ENCODE data around the gene RBM6. TPM values are rescaled to one million over a fixed set of nuclear protein-coding genes. Genes with fewer than 3 reads are reported as not detected.
"Not testable (repeated sequence)": the region's sequence is repeated elsewhere in the genome, so short reads cannot be mapped to it uniquely, and the experiment has no call there.

RBM6 gene
- polyA plus RNA-seq, 12 donors = 53.3 to 148 (median 76.8) TPM; not detected in 1

DNA sequence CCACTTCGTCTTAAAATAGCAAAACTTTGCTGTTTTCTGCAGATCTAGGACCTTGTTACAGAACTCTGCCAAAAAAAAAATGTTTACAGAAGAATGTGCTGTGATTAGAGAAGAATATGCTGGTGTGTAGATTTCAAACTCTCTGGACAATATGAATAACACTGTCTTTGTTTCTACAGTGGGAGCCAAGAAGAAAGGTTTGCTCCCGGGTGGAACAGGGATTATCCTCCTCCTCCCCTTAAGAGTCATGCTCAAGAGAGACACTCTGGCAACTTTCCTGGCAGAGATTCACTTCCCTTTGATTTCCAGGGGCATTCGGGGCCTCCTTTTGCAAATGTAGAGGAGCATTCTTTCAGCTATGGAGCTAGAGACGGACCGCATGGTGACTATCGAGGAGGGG is 27.3 kb downstream of the RBM6 start:
- no peak for DNase-seq

DNA sequence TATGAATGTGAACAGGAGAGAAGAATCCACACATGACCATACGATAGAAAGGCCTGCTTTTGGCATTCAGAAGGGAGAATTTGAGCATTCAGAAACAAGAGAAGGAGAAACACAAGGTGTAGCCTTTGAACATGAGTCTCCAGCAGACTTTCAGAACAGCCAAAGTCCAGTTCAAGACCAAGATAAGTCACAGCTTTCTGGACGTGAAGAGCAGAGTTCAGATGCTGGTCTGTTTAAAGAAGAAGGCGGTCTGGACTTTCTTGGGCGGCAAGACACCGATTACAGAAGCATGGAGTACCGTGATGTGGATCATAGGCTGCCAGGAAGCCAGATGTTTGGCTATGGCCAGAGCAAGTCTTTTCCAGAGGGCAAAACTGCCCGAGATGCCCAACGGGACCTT is 28.4 kb downstream of the RBM6 start:
- DNase-seq = no peak

DNA sequence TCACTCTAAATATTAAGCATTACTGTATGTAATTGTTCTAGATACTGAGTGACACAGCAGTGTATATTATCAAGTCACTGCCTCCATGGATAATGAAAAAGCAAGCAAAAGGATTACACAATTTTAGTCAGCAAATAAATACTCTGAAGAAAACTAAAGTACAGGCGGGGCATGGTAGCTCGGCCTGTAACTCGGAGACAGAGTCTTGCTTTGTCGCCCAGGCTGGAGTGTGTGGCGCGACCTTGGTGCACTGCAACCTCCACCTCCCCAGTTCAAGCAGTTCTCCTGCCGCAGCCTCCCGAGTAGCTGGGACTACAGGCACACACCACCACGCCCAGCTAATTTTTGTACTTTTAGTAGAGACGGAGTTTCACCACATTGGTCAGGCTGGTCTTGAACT is 32.7 kb downstream of the RBM6 start:
- no peak for DNase-seq

DNA sequence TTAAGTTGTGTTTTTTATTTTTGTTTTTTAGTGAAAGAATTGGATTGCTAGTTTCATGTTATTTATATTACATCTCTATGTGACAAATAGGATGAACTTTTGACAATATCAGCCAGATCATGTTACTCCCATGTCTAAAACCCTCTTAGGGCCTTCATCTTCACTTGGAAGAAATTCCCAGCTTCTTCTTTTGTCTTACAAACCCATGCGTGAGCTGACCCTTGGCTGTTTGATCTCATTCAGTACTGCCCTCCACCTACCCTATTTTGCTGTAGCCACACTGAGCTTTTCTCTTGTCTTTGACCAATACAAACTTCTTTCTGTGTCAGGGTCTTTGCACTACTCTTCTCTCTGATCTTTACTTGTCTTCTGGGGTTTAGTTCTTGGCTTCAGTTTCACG is 37.0 kb downstream of the RBM6 start:
- no peak for DNase-seq

DNA sequence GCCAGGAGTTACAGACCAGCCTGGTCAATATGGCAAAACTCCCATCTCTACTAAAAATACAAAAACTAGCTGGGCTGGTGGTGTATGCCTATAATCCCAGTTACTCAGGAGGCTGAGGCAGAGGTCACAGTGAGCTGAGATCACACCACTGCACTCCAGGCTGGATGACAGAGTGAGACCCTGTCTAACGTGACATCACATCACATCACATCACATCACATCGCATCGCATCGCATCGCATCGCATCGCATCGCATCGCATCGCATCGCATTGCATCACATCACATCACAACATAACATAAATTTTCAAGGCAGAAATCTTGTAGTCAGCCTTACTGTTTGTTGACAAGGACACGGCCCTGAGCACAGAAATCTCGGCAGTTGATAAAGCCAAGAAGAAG is 44.4 kb downstream of the RBM6 start:
- DNase-seq = no peak

DNA sequence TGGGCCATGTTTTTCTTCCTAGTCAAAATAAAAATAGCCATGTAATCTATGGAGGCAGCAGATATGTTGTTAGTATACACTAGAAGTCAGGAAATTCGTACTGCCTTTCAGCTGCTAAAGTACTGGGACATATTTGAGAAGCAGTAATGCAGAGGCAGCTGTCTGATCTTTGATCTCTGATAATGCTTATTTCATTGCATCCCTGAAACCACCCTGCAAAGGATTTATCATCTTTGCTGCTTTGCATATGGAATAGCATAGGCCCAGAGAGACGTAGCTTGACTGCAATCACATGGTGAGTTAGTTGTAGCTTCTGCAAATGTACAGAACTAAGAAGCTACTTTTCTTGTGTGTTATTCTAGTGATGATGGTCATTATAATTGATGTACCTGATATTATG is 52.4 kb downstream of the RBM6 start:
- DNase-seq = no peak

DNA sequence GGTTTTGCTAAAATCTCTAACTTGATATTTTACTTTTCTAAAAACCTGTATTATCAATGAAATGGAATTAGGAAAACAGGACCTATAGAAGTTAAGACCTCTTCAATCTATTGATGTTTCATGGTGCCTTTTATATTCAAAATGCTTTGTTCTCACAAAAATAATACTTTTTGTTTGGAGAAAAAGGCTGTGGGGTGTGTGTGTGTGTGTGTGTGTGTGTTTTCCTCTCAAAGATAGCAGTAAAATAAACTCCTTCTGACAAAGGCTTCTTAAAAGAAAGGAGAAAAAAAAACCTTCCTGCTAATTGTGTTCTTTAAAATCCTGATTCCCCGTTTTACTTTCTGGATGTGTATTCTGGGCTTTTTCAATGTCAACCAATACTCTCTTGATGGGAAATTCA is 54.5 kb downstream of the RBM6 start:
- no peak for DNase-seq

DNA sequence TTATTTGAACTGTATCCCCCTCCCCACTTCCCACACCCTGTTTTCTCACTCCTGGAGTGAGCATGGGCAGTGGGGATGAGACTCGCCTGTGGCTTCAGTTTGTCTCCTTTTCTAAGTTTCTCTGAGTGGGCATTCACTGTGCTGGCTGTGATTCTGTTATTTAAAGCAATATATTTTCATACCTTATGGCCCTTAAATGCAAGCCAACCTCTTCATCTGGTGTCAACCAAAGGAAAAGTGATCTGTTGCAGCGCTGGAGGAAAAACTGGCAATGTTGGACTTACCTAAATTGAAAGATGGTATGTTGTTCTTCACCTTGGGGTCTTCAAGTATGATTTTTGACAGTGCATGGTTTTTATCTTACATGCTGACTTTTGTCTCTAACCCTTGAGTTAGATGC is 56.1 kb downstream of the RBM6 start:
- DNase-seq = no peak

DNA sequence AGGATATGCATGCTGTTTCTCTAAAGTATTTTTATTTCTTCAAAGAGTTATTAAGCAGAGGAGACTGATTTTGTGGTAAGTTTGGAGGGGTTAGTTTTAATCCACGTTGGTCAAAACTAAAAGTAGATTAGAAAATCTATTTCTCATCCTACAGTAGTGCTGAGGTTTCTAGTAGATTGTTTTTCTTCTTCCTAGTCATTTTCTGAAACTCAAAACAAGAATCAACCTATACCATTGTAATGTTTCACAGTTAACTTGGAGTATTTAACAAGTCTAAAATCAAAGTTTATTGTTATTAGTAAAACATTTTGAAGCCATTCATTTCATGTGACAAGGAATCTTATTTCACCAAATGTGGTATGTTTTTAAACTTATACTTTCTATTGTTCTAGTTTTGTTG is 57.9 kb downstream of the RBM6 start:
- no peak for DNase-seq

DNA sequence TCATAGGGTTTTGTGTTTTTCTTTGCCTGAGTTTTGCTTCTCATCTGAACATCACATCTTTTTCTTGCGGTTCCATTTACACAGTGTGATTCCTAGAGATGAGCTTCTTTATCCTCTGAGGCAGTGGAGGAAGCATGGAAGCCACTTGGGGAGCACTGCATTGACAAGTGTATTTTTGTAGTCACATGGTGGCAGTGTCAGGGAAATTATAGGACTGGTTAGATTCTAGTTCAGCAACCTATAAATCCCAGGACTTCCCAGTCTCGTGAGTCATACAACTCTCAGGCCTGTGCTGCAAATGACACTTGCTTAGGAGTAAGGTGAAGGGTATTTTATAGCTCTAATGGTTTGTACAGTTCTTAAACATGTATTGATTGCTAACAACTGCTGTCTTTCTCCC is 58.4 kb downstream of the RBM6 start:
- DNase-seq = no peak

DNA sequence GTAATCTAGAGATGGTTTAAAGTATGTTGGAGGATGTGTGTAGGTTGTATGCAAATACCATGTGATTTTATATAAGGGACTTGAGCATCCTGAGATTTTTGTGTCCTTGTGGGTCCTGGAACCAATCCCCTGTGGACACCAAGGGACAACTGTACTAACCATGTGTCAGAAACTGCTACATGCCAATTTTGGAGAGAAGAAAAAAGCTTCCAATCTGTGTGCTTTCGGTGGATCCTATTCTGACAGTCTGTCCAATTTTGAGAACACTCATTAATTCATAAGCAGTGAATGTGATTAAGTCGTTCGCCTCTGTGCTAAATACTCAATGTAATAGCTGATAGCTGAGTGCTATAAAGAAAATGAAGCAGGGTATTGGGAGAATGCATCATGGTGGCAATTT is 61.6 kb downstream of the RBM6 start:
- DNase-seq = no peak

DNA sequence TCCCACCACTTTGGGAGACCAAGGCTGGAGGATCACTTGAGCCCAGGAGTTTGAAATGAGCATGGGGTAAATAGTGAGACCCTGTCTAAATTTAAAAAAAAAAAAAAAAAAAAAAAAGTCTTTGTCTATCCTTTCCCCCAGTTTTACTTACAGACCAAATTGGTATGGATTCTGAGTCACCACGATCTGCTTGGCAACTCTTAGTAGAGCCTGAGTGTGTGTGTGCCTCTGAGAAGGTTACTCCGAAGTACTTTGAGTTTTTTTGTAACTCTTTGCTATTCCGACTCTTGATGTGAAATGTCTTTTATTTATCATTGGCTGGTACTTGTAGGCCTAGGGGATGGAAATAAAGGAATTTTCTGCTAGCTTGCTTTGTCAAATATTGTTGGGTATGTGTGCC is 63.3 kb downstream of the RBM6 start:
- DNase-seq = no peak

DNA sequence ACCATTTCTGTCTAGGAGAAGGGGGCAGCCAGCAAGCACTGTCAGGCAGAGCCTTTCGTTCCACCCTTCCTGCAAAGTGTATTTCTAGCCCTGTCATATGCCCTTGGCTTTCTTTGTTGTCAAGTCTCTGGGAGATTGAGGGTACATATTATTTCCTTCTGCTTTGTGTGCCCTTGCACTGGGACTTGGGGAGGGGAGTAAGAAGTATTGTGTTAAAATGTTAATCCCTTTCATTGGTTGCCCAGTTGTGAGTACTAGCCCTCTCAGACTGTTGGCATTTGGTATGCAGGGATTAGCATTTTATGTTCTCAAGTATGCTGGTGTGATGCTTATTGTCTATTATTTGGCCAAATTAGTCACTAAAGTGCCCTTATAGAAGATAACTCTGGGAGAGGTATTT is 63.9 kb downstream of the RBM6 start:
- no peak for DNase-seq

DNA sequence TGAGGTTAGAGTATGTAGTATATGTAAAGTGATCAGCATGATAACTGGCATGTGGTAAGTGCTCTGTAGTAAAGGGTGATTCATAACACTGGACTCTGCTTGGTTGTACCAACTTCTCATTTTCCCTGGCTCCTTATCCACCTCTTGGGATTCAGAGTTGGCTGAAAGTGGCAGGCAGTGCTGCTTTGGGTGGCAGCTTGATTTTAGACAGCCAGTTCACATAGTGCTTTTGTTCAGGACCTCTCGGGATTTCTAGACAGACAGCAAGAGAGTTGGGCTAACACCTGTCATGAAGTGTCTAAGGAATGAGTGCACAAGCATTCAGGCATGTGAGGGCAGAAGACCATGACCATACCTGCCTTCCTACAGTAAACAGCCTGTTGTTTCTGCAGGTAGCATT is 69.0 kb downstream of the RBM6 start:
- no peak for DNase-seq

DNA sequence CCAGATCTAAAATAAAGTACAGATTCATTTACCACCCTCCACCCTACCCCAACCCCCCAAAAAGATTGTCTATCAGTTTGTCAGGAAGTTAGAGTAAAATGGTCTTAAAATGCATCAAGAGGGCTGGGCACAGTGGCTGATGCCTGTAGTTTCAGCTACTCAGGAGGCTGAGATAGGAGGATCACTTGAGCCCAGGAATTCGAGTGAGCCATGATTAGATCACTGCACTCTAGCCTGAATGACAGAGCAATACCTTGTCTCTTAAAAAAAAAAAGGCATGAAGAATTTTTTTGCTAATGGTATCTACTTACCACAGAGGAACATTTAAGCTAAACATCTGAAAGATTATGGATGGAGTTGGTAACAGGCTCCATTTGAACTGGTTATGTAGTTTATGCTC is 71.0 kb downstream of the RBM6 start:
- no peak for DNase-seq

DNA sequence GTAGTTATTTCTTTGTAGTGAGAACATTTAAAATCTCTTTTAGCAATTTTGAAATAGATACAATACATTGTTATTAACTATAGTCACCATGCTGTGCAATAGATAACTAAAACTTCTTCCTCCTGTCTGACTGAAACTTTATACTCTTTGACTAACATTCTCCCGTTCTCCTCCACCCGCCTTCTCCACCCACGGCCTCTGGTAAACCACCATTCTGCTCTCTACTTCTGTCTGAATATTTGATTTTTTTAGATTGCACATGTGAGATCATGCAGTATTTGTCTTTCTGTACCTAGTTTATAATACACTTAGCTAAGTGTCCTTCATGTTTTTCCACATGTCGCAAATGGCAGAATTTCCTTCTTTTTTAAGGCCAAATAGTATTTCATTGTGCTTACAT is 76.0 kb downstream of the RBM6 start:
- DNase-seq = no peak

DNA sequence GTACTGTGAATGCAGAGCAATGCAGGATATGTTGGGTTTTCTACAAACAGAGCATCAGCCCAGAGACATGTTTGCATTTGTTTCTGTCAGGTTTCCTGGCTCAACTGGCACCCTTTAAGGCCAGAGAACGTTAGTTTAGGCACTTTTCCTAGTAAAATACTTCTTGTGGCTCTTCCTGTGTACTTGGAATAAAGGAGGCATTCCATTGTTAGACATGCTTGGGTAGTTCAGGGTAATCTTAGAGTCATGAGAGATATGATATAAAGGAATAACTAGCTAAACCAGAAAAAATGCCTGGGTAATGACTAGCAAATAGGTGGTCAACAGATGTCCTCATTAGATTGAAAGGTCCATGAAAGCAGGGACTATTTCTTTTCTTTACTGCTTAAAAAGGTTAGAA is 88.4 kb downstream of the RBM6 start:
- no peak for DNase-seq

DNA sequence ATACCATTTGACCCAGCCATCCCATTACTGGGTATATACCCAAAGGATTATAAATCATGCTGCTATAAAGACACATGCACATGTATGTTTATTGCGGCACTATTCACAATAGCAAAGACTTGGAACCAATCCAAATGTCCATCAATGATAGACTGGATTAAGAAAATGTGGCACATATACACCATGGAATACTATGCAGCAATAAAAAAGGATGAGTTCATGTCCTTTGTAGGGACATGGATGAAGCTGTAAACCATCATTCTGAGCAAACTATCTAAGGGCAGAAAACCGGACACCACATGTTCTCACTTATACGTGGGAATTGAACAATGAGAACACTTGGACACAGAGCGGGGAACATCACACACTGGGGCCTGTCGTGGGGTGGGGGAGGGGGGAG is 91.3 kb downstream of the RBM6 start:
- not testable (repeated sequence) for DNase-seq

DNA sequence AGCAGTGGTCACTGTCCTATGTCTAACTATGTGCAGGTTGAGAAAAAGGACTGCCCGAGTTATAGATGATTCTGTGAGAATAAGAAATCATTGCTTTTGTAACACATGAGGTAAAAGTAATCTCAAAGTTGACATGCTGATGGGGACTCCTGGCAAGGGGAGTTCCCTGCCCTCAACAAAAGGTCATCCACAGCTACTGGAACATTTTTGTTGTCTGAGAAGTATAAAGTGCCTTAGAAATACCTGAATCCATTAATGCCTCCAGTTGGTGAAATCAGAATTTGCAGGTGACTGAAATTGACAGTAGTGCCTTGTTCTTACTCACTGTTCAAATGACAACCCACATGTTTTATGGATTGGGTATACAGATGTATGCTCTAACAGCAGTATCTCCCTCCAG is 105.0 kb downstream of the RBM6 start:
- no peak for DNase-seq

DNA sequence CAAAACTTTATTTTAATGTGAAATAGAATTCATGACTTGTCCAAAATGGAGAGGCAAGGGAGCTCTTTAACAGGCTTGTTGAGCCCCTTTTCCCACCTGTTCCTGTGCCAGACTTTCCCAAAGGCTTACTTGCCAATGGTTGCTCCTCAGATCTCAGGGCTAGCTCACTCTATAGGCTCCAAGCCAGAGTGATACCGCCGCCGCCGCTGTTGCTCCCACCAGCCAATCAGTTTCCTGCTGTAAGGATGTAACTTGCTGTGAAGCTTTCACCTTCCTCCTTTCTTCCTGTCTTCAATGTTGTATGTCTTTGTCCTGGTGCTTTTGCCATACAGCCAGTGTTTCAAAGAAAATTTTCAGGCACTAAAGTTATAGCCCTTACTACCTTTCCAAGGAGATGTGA is 107.5 kb downstream of the RBM6 start:
- no peak for DNase-seq

DNA sequence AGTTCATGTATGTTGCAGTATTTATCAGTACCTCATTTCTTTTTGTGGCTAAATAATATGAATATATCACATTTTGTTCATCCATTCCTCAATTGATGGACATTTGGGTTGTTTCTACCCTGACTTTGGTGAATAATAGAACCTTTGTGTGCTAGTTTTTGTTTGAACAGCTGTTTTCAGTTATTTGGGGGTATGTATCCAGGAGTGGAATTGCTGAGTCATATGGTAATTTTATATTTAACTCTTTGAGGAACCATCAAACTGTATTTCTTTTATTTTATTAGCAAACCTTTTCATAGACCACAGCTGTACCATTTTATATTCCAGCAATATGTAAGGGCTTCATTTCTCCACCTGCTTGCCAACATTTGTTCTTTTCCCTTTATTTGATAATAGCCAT is 110.4 kb downstream of the RBM6 start:
- no peak for DNase-seq

DNA sequence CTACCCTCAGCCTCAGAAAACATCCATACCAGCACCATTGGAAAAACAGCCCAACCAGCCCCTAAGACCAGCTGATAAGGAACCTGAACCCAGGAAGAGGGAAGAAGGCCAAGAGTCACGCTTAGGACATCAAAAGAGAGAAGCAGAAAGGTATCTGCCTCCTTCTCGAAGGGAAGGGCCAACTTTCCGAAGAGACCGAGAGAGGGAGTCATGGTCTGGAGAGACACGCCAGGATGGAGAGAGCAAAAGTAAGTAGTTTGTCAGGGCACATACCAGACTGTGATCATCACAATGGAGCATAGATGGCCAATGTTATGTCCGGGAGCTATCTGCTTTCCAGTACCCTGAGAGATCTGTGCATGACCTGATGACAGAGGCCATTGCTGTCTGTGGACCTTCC is 117.8 kb downstream of the RBM6 start:
- no peak for DNase-seq

DNA sequence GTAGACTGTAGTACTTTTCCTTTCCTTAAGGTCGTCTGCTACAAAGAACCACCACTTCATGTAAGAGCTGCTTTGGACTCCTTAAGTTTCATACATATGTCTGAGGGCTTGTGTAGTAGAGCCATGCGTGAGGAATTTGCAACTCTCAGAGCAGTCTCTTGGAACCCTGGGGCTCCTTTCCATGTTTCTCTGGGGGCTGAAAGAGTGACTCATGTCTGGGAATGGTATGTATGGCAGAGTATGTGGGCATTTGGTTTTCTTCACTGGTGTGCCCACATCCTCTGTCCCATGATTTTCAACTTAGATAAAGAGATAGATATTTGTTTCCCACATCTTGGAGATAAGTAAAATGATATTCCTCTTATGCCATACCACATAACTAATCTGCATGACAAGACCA is 128.2 kb downstream of the RBM6 start:
- DNase-seq = no peak

DNA sequence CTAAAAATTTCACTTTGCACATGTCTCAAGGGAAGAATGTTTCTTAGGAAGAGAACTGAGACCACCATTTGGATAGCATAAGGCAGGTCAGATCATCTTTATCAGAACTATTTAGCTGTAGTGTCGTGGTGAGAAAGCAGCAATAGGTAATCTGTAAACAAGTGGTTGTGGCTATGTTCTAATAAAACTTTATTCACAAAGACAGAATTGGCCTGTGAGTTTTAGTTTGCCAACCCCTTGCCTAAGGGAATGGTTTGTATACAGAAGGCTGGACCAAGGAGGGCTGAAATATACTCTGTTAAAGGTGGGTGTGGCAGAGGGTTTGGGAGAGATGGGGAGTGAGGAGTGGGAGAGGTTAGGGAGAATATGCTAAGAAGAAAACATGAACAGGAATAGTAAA is 138.1 kb downstream of the RBM6 start:
- DNase-seq = no peak

DNA sequence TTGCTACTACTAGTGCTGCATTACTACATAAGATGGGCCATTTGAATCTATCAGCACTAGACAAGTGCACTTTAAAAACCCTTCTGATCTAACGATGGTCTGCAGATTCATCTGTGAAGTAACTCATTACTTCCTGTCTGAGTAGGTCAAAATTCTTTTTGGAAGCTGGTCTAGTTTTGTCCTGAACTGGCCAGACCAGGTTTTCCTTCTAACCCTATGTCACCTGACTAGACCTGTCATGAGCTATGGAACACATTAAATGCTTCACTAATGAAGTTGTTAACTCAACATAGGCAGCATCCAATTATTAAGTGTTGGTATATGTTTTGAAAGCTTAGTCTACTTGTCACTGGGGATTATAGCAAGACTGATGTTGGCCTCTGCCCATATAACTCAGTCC is 138.7 kb downstream of the RBM6 start:
- DNase-seq = no peak
